ENCODE measurements around the gene TSPAN16. TPM values are rescaled to one million over a fixed set of nuclear protein-coding genes. Genes with fewer than 3 reads are reported as not detected.

Gene TSPAN16
- total RNA-seq, 6 experiments from 2014 or later, result not detected

- no peak for ATAC-seq
- peaks cover 0 to 8% (median 2%) of the 10 kb centered on the region in 4 donors for H3K4me1 ChIP-seq
- DNase-seq, result no peak
- peak overlapping the region; percentile 69 to 84 (median 71) for H3K4me3 ChIP-seq
- no peaks in the 10 kb centered on the region for H3K9me3 ChIP-seq
- H3K27me3 ChIP-seq, result no peaks in the 10 kb centered on the region
- TF ChIP-seq POLR2A (IDR thresholded peaks at IDR 0.05), result no peak
- TF ChIP-seq CTCF (IDR thresholded peaks at IDR 0.05), result no peak
- 34% methylated on average over 10 of the region's 18 CpGs for WGBS (ENCODE audit: insufficient coverage, low coverage, low lambda C conversion rate, missing lambda C conversion rate)
- intact Hi-C loops (cut with DNase I), result no loop called here
- no peaks in the 10 kb centered on the region for H3K36me3 ChIP-seq
- peak overlapping the region; percentile 68 to 88 (median 70) for H3K27ac ChIP-seq
These were observed 34.5 kb upstream of the TSPAN16 start for GRCh38 chr19:11261431-11261970.

DNA sequence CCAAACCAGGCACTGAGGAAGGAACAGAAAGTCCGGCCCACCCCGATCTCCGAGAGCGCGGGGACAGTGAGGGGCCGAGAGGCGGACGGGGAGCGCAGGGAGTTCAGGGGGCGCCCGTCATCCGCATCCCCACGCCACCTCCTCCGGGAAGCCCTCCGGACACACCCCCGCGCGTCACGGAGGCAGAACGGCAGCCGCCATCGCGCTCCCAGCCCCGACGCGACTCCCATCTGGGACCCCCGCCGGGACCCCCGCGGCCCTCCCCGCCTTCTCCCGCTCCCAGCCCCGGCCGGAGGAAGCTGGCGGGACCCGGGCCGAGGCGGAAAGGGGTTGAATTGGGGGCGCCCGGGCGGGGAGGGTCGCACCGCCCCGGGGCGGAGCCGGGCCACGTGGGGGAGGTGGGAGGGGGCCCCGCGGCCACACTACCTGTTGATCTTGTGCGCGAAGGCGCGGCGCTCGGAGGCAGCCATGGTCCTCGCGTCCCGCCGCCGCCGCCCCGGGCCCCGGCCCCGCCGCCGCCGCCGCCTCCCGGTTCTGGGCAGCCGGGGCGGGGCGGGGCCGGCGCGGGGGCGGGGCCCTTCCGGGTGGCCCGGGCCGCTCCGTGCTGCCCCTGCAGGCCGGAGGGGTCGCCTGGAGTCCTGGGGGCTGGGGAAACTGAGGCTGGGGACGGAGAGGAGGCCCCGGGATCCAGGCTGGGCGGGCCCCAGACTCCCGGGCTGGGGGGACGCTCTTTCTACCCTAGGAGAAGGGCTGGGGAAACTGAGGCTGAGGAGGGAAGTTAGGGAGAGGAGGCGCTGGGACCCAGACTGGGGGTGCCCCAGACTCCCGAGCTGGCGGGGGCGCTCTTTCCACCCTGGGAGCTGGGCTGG is 33.8 kb upstream of the TSPAN16 start, which contains the start of gene DOCK6:
Gene DOCK6, minus strand, starts transcription at position 554 of the 869 bp plus-strand sequence. Its CDS starts 84 bp downstream, at position 470.
- Histone ChIP-seq H3K9me3 (no peaks in the 10 kb centered on the region), H3K36me3 (no peaks in the 10 kb centered on the region), H3K27ac (peak within 1 kb of the TSS; percentile 68 to 88 (median 70)), H3K4me1 (peaks cover 0 to 8% (median 2%) of the 10 kb centered on the region in 4 donors), H3K27me3 (no peaks in the 10 kb centered on the region), H3K4me3 (peak within 1 kb of the TSS; percentile 69 to 84 (median 71))
- 6% methylated on average over 6 of the region's 91 CpGs for WGBS (ENCODE audit: insufficient coverage, low coverage, low lambda C conversion rate, missing lambda C conversion rate)
- peak; percentile 30 to 69 (median 49) for ATAC-seq
- intact Hi-C loops (cut with DNase I), result no loop called here
- DNase-seq, result peak in 1 of 3 donors; percentile 53
- TF ChIP-seq CTCF (IDR thresholded peaks at IDR 0.05), result peak; percentile 30 to 33 (median 32)
- TF ChIP-seq POLR2A (IDR thresholded peaks at IDR 0.05), result peak; percentile 28

DNA sequence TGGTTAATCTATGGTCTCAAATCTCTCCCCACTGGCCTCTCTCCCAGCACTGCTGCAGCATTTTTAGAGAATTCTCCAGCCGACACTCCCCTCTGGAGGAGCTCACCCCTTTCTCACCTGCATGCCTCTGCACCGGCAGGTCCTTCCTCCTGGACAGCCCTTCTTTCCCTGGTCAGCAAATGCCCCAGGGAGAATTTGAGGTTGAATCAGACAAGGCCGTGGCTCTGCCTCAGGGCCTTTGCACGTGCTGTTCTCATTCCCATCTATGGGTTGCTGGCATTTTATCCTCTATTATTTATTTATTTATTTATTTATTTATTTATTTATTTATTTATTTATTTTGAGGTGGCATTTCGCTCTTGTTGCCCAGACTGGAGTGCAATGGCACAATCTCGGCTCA is 32.2 kb upstream of the TSPAN16 start:
- no peak overlapping the region for H3K4me3 ChIP-seq
- H3K4me1 ChIP-seq, result peaks cover 0 to 8% (median 2%) of the 10 kb centered on the region in 4 donors
- no peak for TF ChIP-seq POLR2A (IDR thresholded peaks at IDR 0.05)
- no peak for TF ChIP-seq CTCF (IDR thresholded peaks at IDR 0.05)
- no peaks in the 10 kb centered on the region for H3K36me3 ChIP-seq
- no peaks in the 10 kb centered on the region for H3K9me3 ChIP-seq
- intact Hi-C loops (cut with DNase I), result no loop called here
- no peak for ATAC-seq
- no peak for DNase-seq
- H3K27ac ChIP-seq, result no peak overlapping the region
- no peaks in the 10 kb centered on the region for H3K27me3 ChIP-seq
- WGBS (ENCODE audit: insufficient coverage, low coverage, low lambda C conversion rate, missing lambda C conversion rate), result 97% methylated on average over 4 of the region's 6 CpGs

DNA sequence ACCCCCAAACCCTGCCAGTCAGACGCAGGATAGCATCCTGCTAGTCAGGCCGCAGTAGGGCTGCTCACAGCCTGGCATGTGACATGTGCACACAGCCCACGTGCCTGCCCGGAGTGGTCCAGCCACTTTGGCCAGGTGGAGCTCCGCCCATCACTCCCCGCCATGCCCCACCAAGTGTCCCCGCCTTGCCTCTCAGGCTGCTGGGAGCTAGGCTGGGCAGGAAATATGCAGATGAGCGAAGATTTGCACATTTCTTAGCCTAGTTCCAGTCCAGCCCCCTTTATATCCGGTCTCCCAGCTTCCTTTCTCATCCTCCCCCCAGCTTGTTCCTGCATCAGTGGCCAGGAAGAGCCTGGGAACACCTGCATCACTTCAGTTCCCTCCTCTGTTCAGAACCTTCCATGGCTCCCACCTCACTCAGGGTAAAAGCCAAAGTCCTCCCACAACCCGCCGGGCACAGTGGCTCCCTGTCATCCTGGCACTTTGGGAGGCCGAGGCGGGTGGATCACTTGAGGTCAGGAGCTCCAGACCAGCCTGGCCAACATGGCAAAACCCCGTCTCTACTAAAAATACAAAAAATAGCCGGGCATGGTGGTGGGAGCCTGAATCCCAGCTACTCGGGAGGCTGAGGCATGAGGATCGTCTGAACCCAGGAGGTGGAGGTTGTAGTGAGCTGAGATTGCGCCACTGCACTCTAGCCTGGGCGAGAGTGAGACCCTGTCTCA is 31.3 kb upstream of the TSPAN16 start:
- TF ChIP-seq CTCF (IDR thresholded peaks at IDR 0.05) (no peak), POLR2A (IDR thresholded peaks at IDR 0.05) (no peak)
- Histone ChIP-seq H3K4me1 (peaks cover 0 to 8% (median 2%) of the 10 kb centered on the region in 4 donors), H3K9me3 (no peaks in the 10 kb centered on the region), H3K27me3 (no peaks in the 10 kb centered on the region), H3K36me3 (no peaks in the 10 kb centered on the region), H3K4me3 (no peak overlapping the region), H3K27ac (peak overlapping the region in 1 of 3 donors; percentile 38)
- peak in 2 of 3 donors; percentile 70 to 72 for DNase-seq
- 65% methylated on average over 7 of the region's 19 CpGs for WGBS (ENCODE audit: insufficient coverage, low coverage, low lambda C conversion rate, missing lambda C conversion rate)
- peak; percentile 28 to 53 (median 42) for ATAC-seq
- intact Hi-C loops (cut with DNase I), result no loop called here

Measured in right lobe of liver (tissue), 6 donors.